ENCODE measurements around the gene C2CD3.
"Not testable (repeated sequence)": the region's sequence is repeated elsewhere in the genome, so short reads cannot be mapped to it uniquely, and the experiment has no call there.

C2CD3 gene

DNA sequence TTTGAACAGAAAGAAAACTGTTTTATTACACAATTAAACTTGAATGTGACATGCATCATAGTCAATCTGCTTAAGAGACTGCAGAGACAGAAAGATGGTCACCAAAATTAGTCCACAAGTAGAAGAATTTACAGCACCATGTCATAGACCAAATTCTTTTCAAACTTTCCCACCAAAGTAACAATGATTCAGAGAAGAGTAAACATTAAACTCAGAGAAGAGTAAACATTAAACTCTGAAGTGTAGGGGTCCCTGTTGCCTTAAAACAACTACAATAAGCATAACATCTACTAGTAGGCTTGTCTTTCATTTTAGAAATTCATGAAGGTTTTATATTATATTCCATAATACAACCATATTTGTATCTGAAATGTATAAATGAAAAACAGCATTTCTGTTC, 104.1 kb downstream of the C2CD3 start:
- DNase-seq, result not testable (repeated sequence)

DNA sequence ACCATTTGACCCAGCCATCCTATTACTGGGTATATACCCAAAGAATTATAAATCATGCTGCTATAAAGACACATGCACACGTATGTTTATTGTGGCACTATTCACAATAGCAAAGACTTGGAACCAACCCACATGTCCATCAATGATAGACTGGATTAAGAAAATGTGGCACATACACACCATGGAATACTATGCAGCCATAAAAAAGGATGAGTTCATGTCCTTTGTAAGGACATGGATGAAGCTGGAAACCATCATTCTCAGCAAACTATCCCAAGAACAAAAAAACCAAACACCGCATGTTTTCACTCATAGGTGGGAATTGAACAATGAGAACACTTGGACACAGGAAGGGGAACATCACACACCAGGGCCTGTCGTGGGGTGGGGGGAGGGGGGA, 105.3 kb downstream of the C2CD3 start:
- not testable (repeated sequence) for DNase-seq

DNA sequence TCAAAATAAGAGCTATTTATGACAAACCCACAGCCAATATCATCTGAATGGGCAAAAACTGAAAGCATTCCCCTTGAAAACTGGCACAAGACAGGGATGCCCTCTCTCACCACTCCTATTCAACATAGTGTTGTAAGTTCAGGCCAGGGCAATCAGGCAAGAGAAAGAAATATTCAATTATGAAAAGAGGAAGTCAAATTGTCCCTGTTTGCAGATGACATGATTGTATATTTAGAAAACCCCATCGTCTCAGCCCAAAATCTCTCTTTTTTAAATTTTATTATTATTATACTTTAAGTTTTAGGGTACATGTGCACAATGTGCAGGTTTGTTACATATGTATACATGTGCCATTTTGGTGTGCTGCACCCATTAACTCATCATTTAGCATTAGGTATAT, 107.2 kb downstream of the C2CD3 start:
- DNase-seq, result not testable (repeated sequence)

DNA sequence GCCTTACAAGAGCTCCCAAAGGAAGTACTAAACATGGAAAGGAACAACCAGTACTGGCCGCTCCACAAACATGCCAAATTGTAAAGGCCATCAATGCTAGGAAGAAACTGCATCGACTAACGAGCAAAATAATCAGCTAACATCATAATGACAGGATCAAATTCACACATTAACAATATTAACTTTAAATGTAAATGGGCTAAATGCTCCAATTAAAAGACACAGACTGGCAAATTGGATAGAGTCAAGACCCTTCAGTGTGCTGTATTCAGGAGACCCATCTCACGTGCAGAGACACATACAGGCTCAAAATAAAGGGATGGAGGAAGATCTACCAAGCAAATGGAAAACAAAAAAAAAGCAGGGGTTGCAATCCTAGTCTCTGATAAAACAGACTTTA, 109.2 kb downstream of the C2CD3 start:
- not testable (repeated sequence) for DNase-seq

DNA sequence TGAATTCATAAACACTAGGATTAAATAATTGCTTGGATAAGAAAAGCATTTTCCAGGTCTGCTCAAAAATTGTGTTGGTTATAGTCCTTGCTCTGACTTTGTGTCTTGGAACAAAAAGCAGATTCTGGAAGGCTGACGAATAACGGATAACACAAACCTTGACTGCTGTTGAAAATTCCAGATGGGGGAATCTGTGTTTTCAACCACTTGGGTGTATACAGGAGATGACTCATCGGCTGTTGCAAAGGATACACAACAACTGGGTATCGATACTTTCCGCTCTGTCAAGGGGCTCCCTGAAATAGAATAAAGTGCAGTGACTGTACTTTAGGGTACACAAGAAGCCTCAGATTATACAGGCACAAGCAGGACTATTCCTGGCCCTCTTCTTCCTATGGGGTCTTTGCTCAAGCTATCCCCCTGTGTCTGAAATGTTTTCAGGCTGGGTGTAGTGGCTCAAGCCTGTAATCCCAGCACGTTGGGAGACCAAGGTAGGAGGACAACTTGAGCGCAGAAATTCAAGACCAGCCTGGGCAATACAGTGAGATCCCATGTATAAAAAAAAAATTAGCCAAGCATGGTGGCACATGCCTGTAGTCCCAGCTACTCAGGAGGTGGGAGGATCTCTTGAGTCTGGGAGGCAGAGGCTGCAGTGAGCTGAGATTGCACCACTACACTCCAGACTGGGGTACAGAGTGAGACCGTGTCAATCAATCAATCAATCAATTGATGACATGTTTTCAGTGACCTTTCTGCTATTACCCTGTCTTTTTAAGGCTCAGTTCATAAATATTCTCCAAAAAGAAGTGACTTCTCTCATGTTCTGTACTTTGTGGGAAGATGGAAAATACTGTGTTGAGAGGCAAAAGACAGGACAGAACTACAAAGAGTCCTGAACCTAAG, 113.3 kb downstream of the C2CD3 start:
- DNase-seq, result no peak

DNA sequence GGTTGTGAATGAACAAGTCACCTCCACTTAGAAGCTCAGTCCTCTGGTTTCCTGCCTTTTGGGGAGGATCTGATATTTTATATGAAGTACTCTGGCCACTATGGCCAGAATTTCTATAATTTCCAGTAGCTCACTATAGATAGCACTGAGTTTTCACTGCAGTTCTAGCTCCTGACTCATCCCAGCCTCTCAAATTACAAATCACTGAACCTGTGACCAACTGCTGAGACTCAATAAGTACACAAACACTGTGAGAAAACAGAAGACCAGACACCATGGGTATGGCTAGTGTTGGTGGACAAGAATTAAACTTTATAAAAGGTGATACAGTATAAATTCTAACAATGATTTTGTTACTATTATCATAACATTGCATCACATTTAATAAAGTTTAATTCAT, 114.9 kb downstream of the C2CD3 start:
- DNase-seq, result no peak

DNA sequence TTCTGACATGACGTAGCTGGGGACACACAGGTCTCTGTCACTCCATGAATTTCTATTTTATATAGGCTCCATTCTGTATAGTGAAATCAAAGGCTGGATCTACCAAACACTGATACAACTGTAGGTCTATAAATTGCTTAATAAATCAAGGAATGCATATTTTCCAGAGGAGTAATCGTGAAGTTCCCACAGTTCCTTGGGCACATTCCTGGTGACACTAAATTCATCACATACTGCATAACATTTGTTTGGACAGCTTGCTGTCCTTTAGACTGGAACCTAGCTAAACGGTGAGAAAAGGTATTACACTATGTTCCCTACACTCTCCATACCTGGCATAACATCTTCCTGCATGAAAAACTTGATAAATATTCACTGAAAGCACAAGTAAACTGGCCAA, 120.3 kb downstream of the C2CD3 start:
- no peak for DNase-seq

DNA sequence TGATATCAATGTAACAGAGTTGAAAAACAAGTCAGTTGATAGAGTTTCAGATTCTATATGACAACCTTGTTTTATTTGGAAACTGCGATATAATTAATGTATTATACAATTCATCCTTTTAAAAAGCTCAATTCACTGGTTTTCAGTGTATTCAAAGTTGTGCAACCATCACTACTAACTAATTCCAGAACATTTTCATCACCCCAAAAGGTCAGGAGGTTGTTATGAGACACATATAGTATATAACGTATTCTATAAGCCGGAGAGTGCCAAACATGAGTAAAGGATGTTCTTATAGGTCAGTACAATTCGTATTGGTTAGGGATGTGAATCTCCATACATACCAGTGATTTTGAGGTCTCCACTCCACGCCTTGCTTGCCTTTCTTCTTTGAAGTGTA, 121.8 kb downstream of the C2CD3 start:
- no peak for DNase-seq

DNA sequence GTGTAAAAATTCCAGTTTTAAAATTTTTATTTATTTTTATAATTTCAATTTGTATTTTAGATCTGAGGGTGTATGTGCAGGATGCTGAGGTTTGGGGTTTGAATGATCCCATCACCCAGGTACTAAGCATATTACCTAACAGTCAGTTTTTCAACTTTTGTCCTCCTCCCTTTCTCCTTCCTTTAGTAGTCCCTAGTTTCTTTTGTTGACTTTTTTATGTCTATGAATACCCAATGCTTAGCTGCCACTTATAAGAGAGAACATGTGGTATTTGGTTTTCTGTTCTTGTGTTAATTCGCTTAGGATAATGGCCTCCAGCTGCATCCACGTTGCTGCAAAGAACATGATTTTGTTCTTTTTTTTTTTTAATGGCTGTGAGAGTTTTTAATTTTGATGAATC, 126.3 kb downstream of the C2CD3 start:
- DNase-seq, result no peak

DNA sequence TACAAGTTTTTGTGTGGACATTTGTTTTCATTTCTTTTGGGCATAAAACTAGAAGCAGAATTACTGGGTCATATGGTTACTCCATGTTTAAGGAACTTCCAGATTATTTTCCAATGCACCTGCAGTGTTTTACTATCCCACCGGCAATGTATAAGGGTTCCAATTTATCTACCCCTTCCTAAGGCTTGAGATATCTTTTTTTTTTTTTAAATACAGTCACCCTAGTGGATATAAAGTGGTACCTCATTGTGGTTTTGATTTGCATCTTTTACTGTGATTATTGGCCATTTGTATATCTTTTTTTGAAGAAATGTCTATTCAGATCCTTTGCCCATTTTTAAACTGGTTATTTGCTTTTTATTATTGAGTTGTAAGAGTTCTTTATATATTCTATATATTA, 127.4 kb downstream of the C2CD3 start:
- no peak for DNase-seq

DNA sequence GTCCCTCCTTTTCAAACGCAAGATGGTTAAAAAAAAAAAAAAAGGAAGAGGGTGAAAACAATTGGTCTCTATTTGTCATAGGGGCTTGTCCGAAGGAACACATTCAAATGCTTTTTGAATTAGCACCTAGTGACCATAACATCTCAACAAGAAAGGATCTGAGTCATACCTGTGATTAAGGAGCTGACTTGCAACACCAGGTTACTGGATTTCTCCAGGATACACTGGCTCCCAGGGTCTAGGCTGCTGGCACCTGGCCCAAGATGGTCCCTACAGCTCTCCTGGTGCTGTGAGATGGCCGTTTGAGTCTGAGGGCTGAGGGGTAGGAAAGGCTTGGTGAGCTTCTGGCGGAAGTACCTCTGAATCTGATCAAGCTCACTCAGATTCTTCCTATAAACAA, 133.5 kb downstream of the C2CD3 start:
- DNase-seq, result no peak

DNA sequence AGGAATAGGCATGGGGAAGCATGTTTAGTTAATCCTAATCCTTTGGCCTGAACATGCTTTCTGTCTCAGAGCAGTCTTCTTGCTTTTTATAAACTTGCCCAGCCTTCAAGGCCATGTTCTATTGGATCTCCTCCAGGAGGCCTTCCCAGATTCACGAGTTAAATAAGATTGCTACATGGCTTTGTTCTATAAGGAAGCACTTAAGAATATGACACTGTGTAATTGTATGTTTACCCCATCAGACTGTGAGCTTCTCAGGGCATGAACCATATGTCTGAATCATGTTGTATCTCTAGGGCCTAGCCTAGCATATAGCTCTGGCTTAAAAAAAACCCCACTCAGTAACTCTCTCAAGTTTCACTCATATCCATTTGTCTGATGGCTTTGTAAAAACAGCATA, 135.5 kb downstream of the C2CD3 start:
- DNase-seq, result no peak

DNA sequence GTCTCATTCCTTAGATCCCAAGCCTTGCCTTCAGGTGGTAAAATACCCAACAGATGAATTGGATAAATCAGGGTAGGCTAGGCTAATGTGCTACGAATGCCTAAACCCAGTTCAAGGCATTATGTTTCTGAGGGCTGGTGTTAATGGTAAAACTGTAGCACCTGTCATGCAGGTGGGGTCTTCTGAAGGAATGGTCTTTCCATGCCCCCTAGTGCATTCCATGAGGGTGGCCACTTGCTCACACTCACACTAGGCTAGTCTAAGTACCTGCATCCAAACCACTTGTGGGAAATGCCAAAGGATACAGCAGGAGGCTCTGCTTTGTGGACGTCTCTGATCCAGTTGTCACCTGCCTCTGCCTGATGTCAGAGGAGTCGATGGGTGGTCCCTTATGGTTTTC, 137.8 kb downstream of the C2CD3 start:
- DNase-seq, result no peak

DNA sequence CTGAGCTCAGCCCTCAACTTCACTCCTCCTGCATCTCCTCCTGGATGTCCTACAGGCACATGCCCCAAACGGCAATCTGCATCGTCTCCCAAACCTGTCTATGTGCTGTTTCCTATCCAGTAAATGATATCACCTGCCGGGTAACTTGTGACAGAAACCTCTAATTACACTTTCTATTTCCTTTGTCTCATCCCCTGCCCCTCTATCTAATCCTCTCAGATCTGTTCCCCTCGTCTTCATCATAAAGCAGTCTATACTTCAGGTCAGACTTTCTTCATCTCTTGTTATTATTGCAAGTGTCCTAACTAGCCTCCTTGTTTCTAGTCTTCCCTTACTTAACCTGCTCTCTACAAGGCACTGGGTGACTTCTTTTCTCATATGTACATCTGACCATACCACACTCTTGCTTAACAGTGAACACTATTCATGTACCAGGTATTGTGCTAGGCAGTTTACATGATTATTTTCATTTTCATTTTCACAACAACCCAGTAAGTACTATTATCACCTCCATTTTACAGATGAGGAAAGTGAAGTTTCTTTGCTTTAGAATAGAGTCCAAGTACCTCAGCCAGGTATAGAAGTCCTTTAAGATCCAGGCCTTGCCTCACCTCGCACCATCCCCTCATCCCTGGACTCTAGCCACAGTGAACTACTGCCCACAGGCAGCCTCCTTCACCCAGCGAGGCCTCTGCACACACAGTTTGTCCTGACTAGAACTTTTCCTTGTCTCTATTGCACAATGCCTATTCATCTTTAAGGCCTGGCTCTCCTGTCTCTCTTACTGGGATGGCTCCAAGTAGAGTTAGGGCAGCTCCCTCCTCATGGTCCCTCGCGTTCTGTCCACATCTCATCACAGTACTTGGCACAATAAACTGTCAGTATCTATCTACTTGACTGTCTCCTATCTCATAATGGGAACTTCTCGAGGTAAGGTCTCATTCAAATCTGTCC, 139.8 kb downstream of the C2CD3 start:
- no peak for DNase-seq

DNA sequence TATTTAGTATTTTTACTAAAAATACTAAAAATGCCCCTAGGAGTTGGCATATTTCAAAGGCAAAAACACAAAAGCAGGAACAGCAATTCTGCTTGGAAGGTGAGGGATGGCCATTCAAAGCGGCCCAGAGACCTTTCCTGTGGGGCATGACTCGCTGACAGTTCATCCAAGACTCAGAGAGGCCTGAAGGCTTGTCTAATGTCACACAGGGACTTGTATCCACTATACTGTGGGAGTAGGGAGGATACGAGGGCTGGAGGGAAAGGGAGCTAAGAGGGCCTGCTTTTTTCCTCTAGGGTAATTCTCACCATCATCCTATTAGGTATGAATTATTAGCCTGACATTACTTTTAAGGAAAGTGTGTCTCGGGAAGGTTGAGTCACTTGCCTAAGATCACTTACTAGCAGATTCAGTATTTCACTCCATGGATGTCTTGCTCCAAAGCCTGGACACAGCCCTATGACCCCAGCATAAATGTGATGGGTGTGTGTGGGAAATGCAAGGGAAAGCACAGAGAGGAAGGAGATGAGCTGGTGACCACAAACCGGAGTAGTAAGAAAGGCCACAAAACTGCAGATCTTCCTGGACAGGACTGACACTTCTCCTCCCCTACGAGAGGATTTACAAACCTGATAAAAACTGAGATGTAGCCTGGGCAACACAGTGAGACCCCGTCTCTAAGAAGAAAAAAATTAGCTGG, 145.2 kb downstream of the C2CD3 start:
- no peak for DNase-seq

DNA sequence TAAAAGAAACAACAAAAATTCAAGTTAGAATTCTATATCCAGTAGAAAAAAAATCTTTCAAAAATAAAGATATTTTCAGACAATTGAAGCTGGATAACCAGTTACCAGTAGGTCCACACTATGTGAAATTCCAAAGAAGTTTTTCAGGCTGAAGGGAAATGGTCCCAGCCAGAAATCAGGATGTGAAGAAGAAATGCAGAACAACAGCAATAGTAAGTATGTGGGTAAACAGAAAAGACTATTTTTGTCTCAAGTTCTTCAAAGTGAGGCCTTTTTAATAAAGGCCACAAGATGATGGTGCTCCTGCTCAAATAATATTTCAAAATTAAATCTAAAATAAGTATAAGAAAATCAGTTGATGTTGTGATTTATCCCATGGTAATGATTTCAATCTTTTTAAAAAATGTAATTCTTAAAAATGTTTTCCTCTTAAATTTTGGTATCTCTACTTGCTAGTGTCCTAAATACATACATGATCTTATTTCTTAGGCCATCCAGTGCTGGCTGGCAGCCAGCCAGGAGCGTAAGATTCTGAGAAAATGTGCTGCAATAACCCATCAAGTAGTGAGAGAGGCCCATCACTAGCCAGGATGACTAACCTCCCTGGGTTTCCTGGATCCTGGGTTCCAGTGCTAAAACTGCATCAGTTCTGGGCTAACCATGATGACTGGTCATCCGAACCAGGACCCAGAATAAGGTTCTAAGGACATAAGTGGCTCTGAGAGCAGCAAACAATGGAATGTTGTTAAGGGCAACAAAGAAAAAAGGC, 146.4 kb downstream of the C2CD3 start:
- DNase-seq, result peak; percentile 57

DNA sequence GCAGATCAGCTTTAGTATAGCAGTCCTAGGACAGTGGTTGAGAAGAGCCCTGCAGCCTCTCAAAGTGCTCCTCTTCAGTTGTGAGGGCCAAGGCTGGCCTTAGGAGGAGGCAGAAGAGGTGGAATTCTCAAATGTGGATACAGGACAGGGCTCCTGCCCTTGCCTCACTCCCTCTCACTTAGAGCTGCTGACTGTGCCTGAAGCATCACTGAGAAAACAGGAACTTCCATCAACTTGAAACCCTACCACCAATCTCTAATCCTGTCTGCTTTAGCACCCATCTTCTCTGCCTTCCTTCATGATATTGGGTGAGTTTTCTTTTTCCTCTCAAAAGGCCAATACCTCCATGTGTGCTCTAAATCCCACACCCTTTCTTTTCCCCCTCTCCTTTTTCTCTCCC, 147.5 kb downstream of the C2CD3 start:
- no peak for DNase-seq

DNA sequence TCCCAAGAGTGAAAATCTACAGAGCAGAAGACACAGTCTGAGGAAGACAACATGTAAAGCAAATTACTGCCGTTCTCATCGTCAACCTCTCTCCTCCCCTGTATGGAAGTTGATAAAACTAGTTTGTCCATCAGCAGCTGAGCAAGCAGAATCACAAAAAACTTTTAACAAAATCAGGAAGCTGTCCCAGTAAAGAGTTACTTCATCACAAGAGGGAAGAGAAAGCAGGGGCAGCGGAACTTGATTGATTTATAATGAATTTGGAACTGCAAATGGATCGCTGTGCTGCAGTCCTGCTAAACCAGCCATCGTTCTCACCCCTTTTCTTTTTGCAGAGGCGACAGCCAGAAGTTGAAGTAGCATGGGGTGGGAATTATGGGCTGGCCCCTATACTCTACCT, 148.3 kb downstream of the C2CD3 start:
- DNase-seq, result no peak

DNA sequence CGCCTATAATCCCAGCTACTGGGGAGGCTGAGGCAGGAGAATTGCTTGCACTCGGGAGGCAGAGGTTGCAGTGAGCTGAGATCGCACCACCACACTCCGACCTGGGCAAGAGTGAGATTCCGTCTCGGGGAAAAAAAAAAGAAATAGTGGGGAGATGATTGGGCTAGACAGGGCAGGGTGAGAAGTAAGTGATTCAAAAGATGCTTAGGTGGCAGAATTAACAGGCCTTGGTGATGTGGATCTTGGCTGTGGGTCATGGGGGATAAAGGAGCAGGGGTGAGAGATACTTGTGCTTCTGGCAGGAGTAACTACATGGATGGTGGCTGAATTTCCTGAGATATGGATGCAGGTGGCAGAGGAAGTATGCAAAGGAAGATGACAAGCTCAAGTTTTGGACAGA, 148.8 kb downstream of the C2CD3 start:
- DNase-seq, result no peak

DNA sequence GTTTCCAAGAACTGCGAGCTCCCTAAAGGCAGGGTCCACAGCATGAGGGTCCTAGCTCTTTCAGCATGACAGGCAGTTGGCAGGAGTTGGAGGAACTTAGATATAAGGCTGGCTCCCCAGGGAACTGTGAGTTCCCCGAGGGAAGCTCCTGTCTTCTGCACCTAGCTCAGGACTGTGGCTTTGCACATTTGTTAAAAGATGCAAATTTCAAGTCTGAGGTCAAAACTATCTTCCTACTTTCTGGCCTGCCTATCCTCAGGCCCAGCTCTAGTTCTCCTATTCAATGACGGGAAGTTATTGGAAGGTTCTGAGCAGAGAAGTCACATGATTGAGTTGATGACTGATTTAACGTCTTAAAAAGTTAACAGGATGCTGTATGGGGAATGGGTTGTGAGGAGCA, 150.3 kb downstream of the C2CD3 start:
- no peak for DNase-seq

DNA sequence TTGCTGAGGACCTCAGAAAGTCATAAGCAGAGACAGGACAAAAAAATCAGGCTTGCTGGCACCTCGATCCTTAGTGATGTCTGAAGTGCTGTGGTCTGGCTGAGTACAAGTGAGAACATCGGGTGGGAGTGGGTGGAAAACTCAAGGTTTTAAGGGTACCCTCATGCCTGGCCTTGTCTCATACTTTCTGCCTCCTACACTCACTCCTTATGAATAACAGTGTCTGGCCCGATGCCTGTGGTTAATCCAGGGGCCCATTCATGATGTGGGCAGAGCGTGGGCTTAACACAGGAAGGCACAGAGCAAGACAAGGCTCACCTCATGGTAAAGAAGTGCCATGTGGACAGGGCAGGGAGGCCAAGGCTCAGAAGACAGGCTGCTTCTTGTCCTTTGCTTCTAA, 150.9 kb downstream of the C2CD3 start:
- peak; percentile 85 for DNase-seq

DNA sequence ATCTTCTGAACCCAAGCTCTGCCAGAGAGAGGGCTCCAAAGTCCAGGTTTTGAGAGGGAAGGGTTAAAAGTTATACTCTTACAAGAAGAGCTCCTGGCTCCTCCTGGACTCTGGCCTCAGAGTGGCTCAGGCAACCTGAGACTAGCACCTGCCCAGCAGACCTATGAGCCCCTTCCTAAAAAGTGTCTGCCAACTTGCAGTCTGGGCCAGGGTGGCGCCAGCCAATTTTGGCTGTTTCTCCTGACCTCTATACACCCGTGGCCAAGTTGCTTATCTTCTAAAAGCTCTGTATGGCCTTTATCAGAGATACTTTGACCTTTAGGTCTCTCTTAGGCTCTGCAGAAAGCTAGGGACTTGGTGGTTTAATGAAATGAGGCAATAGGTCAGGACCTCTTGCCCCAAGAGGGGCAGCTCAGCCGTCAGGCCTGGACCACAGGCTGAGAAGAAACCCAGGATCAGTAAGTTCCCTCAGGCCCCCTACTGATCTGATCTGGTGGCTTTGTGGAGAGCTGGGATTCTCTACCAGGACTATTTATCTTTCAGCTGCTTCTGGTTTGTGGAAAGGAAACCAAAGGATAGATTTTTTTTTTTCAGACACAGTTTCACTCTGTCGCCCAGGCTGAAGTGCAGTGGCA, 151.6 kb downstream of the C2CD3 start:
- no peak for DNase-seq
